PC-3 (cell line): ENCODE results near the gene PRKAR2B. TPM values are rescaled to one million over a fixed set of nuclear protein-coding genes. Genes with fewer than 3 reads are reported as not detected.

Experiments
- ATAC-seq: fragments of 200-7000 bp; cut with Tn5 transposase; 2 replicates; pipeline ENCODE4 v1.9.1; 2020; ENCODE audit warnings: mild to moderate bottlenecking, moderate library complexity
- BruUV-seq: library from RNA; stranded (reverse); fragments of 400-500 nt; replicated peaks from 2 replicates; lab custom pipeline; 2021; lab: Mats Ljungman, UMichigan
- CTCF ChIA-PET: fragments of 300-600 bp; sonication (Branson Sonifier 250); formaldehyde crosslinking; loops from one replicate; lab custom pipeline; 2022; ENCODE audit warnings: antibody characterized with exemption; lab: Charles Lee
- POLR2A ChIA-PET: fragments of 300-600 bp; sonication (Branson Sonifier 250); formaldehyde crosslinking; loops from one replicate; lab custom pipeline; 2022; ENCODE audit warnings: antibody characterized with exemption; ENCODE audit not compliant: unreplicated experiment; lab: Charles Lee
- DNase-seq: peaks from one replicate; pipeline ENCODE4 v3.0.0-alpha.2; 2015
- H2AFZ ChIP-seq: fragments of 300-600 bp; sonication (generic); 2 replicates; pipeline ENCODE4 v1.6.0; 2016; ENCODE audit warnings: antibody characterized with exemption, low read length
- H3F3A ChIP-seq: fragments of 300-600 bp; sonication (generic); one replicate; pipeline ENCODE4 v1.6.0; 2017; ENCODE audit warnings: antibody characterized with exemption, low read length, control low read depth, mild to moderate bottlenecking; ENCODE audit not compliant: unreplicated experiment
- H3K27ac ChIP-seq: fragments of 300-600 bp; sonication (generic); 2 replicates; pipeline ENCODE4 v1.5.1; 2016; ENCODE audit warnings: mild to moderate bottlenecking, low read length
- H3K27me3 ChIP-seq: fragments of 300-600 bp; sonication (generic); 2 replicates; pipeline ENCODE4 v1.6.1; 2016; ENCODE audit warnings: low read length, mixed read lengths
- H3K36me3 ChIP-seq: fragments of 300-600 bp; sonication (generic); 2 replicates; pipeline ENCODE4 v1.6.1; 2016; ENCODE audit warnings: low read depth, mixed run types, low read length, mixed read lengths
- H3K4me1 ChIP-seq: fragments of 300-600 bp; sonication (generic); 2 replicates; pipeline ENCODE4 v1.5.1; 2016; ENCODE audit warnings: low read length; ENCODE audit not compliant: insufficient read depth
- H3K4me2 ChIP-seq: fragments of 300-600 bp; sonication (generic); 2 replicates; pipeline ENCODE4 v1.6.0; 2016; ENCODE audit warnings: low read length
- H3K4me3 ChIP-seq: fragments of 300-600 bp; sonication (generic); 2 replicates; pipeline ENCODE4 v1.5.1; 2016; ENCODE audit warnings: mild to moderate bottlenecking, low read length, mixed read lengths
- H3K79me2 ChIP-seq: fragments of 300-600 bp; sonication (generic); 2 replicates; pipeline ENCODE4 v1.6.1; 2017; ENCODE audit warnings: low read length, mixed read lengths
- H3K9ac ChIP-seq: fragments of 300-600 bp; sonication (generic); 2 replicates; pipeline ENCODE4 v1.6.0; 2016; ENCODE audit warnings: mild to moderate bottlenecking, low read length
- H3K9me2 ChIP-seq: fragments of 300-600 bp; sonication (generic); replicated peaks from 2 replicates; pipeline ENCODE4 v1.6.1; 2016; ENCODE audit warnings: mixed run types, low read length, mixed read lengths
- H3K9me3 ChIP-seq: fragments of 300-600 bp; sonication (generic); 2 replicates; pipeline ENCODE4 v1.6.1; 2016; ENCODE audit warnings: low read length, mixed read lengths
- H4K20me1 ChIP-seq: fragments of 300-600 bp; sonication (generic); 2 replicates; pipeline ENCODE4 v1.6.1; 2016; ENCODE audit warnings: low read length, mixed read lengths
- EZH2 ChIP-seq: fragments of 300-600 bp; sonication (generic); IDR thresholded peaks from one replicate; pipeline ENCODE4 v1.6.1; 2017; ENCODE audit warnings: antibody characterized with exemption, mild to moderate bottlenecking, low read length; ENCODE audit not compliant: unreplicated experiment
- EZH2phosphoT487 ChIP-seq: fragments of 300-600 bp; sonication (generic); IDR thresholded peaks from 2 replicates; pipeline ENCODE4 v1.6.1; 2018; ENCODE audit warnings: mild to moderate bottlenecking, antibody characterized with exemption, low read length, borderline replicate concordance
- intact Hi-C: fragments of 100-400 bp; cut with micrococcal nuclease; formaldehyde crosslinking; loops from 2 replicates; pipeline ENCODE4 v1.9.0; 2023
- total RNA-seq: library from RNA; depleted of rRNA; stranded (reverse); fragments of >200 nt; gene quantifications from 2 replicates; pipeline ENCODE4 v1.2.3, GENCODE V29; 2014
- TF ChIP-seq, protein P1 (sequence below): fragments of 300-600 bp; sonication (generic); conservative IDR thresholded peaks from 2 replicates; pipeline ENCODE4 v1.5.1; 2017; ENCODE audit warnings: antibody characterized with exemption, low read depth, mild to moderate bottlenecking, low read length

The PRKAR2B gene
- total RNA-seq, 1 experiment from 2014 or later = 0.29 TPM

- peak; percentile 7 for ATAC-seq
- H3K79me2 ChIP-seq = peaks cover 25% of the 10 kb centered on the region
- peaks cover 8% of the 10 kb centered on the region; the same call in 1 of the 2 replicates for H4K20me1 ChIP-seq
- no peaks in the 10 kb centered on the region for H3F3A ChIP-seq
- H3K36me3 ChIP-seq = no peaks in the 10 kb centered on the region
- H3K27me3 ChIP-seq = no peaks in the 10 kb centered on the region
- H3K9me2 ChIP-seq = no peaks in the 10 kb centered on the region
- H2AFZ ChIP-seq = peak overlapping the region; percentile 100
- POLR2A ChIA-PET = interaction anchor here (0.5 kb wide), 1 partner anchor 166 kb away, joined by 3 read pairs; no protein-coding TSS in a partner anchor
- peak overlapping the region; percentile 99 for H3K4me2 ChIP-seq
- H3K9ac ChIP-seq = peak overlapping the region; percentile 65
- H3K9me3 ChIP-seq = no peaks in the 10 kb centered on the region
- H3K4me3 ChIP-seq = peak overlapping the region; percentile 83
- H3K27ac ChIP-seq = peak overlapping the region; percentile 65
- TF ChIP-seq EZH2 = no peak
- TF ChIP-seq, protein P1, sequence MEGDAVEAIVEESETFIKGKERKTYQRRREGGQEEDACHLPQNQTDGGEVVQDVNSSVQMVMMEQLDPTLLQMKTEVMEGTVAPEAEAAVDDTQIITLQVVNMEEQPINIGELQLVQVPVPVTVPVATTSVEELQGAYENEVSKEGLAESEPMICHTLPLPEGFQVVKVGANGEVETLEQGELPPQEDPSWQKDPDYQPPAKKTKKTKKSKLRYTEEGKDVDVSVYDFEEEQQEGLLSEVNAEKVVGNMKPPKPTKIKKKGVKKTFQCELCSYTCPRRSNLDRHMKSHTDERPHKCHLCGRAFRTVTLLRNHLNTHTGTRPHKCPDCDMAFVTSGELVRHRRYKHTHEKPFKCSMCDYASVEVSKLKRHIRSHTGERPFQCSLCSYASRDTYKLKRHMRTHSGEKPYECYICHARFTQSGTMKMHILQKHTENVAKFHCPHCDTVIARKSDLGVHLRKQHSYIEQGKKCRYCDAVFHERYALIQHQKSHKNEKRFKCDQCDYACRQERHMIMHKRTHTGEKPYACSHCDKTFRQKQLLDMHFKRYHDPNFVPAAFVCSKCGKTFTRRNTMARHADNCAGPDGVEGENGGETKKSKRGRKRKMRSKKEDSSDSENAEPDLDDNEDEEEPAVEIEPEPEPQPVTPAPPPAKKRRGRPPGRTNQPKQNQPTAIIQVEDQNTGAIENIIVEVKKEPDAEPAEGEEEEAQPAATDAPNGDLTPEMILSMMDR = peak; percentile 56
- intact Hi-C loops = loop anchor here (1.0 to 10.0 kb wide), 2 partner anchors 17 to 847 kb away; no protein-coding TSS in a partner anchor
- peaks cover 26% of the 10 kb centered on the region for H3K4me1 ChIP-seq
- peak; percentile 78 for DNase-seq
- TSS peak; percentile 90 for BruUV-seq
- CTCF ChIA-PET = interaction anchor here (0.6 to 1.1 kb wide), 7 partner anchors 15 to 846 kb away, joined by 3 to 11 read pairs (median 5); no protein-coding TSS in a partner anchor
Observed at GRCh38 chr7:107167483-107168232, 123.2 kb downstream of the PRKAR2B start.

GRCh38 chr7:107168233-107169119 is 124.0 kb downstream of the PRKAR2B start, which contains the start of gene HBP1:
TSS of gene HBP1 (plus strand) at chr7:107169003. CDS start at chr7:107179894, 10,891 bp downstream.
- TF ChIP-seq, protein P1 = no peak
- no peak for TF ChIP-seq EZH2
- no peak for TF ChIP-seq EZH2phosphoT487
- Histone ChIP-seq H3K9me2 (no peaks in the 10 kb centered on the region), H3K9me3 (no peaks in the 10 kb centered on the region), H3K27me3 (no peaks in the 10 kb centered on the region), H3K4me1 (peaks cover 20% of the 10 kb centered on the region), H3F3A (no peaks in the 10 kb centered on the region), H4K20me1 (peaks cover 13% of the 10 kb centered on the region; the same call in 1 of the 2 replicates), H3K27ac (peak within 1 kb of the TSS; percentile 65), H3K9ac (peak within 1 kb of the TSS; percentile 80), H3K79me2 (peaks cover 33% of the 10 kb centered on the region), H3K4me2 (peak within 1 kb of the TSS; percentile 99), H3K36me3 (no peaks in the 10 kb centered on the region), H3K4me3 (peak within 1 kb of the TSS; percentile 86), H2AFZ (peak within 1 kb of the TSS; percentile 100)
- CTCF ChIA-PET = interaction anchor here (0.6 to 1.1 kb wide), 6 partner anchors 18 to 845 kb away, joined by 3 to 7 read pairs (median 6); partner anchors contain the start of gene CCDC71L
- DNase-seq = peak; percentile 99
- BruUV-seq = no TSS peak
- POLR2A ChIA-PET = interaction anchor here (0.5 to 1.0 kb wide), 6 partner anchors 34 to 883 kb away, joined by 3 to 7 read pairs (median 3); no protein-coding TSS in a partner anchor
- peak; percentile 90 for ATAC-seq
- intact Hi-C loops = loop anchor here (10.0 kb wide), 1 partner anchor 846 kb away; no protein-coding TSS in a partner anchor
